GM10248 (cell line): ENCODE results near the gene F10.

Source experiments
- CTCF ChIA-PET: fragments of 300-600 bp; sonication (Branson Sonifier 250); formaldehyde crosslinking; extraction: SDS; loops from one replicate; lab custom pipeline; 2021; ENCODE audit warnings: antibody characterized with exemption; lab: Yijun Ruan, JAX
- POLR2A ChIA-PET: fragments of 350-650 bp; sonication (Branson Sonifier 250); formaldehyde crosslinking; extraction: SDS; loops from one replicate; lab custom pipeline; 2020; ENCODE audit warnings: antibody characterized with exemption; lab: Yijun Ruan, JAX
- DNase-seq: peaks from one replicate; pipeline ENCODE4 v3.0.0; 2012; ENCODE audit errors: extremely low spot score
- TF ChIP-seq, protein P1 (sequence below): IDR thresholded peaks from 2 replicates; pipeline ENCODE4 v1.5.1; 2012; ENCODE audit warnings: mild to moderate bottlenecking, low read depth; ENCODE audit errors: extremely low read depth, missing control alignments, control extremely low read depth

Gene F10

GRCh38 chr13:113121928-113122471 lies 599 bp upstream of the F10 start:
- ChIA-PET CTCF (no interaction called here), POLR2A (no interaction called here)
- TF ChIP-seq, protein P1, sequence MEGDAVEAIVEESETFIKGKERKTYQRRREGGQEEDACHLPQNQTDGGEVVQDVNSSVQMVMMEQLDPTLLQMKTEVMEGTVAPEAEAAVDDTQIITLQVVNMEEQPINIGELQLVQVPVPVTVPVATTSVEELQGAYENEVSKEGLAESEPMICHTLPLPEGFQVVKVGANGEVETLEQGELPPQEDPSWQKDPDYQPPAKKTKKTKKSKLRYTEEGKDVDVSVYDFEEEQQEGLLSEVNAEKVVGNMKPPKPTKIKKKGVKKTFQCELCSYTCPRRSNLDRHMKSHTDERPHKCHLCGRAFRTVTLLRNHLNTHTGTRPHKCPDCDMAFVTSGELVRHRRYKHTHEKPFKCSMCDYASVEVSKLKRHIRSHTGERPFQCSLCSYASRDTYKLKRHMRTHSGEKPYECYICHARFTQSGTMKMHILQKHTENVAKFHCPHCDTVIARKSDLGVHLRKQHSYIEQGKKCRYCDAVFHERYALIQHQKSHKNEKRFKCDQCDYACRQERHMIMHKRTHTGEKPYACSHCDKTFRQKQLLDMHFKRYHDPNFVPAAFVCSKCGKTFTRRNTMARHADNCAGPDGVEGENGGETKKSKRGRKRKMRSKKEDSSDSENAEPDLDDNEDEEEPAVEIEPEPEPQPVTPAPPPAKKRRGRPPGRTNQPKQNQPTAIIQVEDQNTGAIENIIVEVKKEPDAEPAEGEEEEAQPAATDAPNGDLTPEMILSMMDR, result no peak
- no peak for DNase-seq

- no peak for DNase-seq
- TF ChIP-seq, protein P1, result no peak
- CTCF ChIA-PET, result no interaction called here
- POLR2A ChIA-PET, result no interaction called here
Observed at GRCh38 chr13:113123226-113124201, 915 bp downstream of the F10 start.

GRCh38 chr13:113124211-113124970 lies 1.8 kb downstream of the F10 start:
- ChIA-PET CTCF (no interaction called here), POLR2A (no interaction called here)
- TF ChIP-seq, protein P1, result no peak
- DNase-seq, result no peak

DNA sequence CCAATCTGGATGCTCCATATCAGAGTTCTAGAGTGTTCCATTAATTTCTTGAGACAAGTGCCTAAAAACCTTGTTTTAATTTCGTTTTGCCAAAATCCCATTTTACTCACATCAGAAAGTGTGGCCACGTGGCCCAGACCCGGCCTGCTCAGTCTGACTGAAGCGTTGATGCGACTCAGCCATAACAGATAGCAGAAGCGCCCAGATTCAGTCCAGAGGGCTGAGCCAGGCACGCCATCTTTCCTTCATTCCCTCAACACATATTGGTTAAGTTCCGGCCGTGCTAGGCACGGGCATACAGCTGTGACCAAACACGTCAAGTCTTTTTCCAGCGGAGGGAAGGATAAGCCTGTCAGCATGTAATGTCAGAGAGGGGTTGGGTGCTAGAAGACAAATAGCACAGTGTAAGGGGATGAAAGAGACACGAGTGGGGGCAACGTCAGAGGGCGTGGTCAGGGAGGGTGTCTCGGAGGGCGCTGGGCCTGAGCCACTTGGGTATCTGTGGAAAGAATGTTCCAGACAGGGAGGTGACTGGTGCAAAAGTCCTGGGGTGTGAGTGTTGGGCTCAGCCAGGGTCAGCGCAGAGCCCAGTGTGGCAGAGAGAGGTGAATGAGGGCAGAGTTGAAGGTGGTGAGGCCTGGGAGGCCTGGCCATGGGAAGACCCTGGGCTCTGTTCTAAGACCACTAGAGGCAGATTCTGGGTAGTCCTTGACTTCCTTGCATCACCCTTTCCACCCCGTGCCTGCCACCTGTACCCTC lies 3.1 kb downstream of the F10 start:
- DNase-seq, result no peak
- ChIA-PET CTCF (no interaction called here), POLR2A (no interaction called here)
- TF ChIP-seq, protein P1, result no peak

DNA sequence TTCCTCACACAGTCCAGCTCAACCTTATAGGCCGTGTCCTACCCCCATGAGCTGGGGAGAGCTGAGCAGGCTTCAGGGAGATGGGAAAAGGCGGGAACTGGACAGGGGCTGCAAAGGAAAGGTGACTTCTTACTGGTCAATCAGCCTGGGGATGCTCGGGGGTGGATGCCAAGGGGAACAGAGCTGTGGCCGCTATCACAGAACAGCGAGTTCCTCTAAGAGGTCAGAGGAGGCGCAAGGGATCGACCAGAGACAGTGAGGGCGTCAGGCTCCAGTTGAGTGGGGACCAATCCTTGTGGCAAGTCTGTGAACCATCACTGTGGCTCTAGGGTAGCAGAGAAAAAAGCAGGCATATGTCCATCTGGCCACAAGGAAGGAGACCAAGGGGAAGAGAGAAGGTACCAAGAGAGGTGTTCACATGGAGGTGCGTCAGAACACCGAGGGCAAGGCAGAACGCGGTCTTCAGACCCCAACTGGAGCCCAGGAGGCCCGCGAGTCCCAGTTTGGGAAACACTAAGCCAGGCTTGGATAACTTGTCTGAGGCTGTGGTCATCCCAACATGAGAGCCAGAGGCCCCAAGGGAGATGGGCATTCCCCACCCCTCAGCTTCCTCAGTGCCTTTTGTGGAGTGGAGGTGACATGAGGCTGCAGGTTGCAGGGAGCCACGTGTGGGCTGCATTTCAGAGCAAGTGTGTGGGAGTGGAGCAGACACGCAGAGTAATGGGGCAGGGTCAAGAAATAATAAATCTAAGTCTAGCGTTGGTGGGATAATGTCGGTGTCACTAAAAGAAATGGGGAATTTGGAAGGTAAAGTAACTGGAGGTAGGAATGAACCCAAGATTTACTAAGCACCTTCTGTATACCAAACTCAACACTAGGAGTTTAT lies 3.9 kb downstream of the F10 start:
- DNase-seq, result no peak
- TF ChIP-seq, protein P1, result no peak
- CTCF ChIA-PET, result no interaction called here
- POLR2A ChIA-PET, result no interaction called here
